Measurements from ENCODE around the gene EXOSC10. TPM values are rescaled to one million over a fixed set of nuclear protein-coding genes. Genes with fewer than 3 reads are reported as not detected.

Gene EXOSC10
- total and polyA plus RNA-seq, 9 of the 15 experiments (the other 6 are each of a cell fraction or from before 2014, with no cell fraction given) = 23.4 to 150 (median 105) TPM

DNA sequence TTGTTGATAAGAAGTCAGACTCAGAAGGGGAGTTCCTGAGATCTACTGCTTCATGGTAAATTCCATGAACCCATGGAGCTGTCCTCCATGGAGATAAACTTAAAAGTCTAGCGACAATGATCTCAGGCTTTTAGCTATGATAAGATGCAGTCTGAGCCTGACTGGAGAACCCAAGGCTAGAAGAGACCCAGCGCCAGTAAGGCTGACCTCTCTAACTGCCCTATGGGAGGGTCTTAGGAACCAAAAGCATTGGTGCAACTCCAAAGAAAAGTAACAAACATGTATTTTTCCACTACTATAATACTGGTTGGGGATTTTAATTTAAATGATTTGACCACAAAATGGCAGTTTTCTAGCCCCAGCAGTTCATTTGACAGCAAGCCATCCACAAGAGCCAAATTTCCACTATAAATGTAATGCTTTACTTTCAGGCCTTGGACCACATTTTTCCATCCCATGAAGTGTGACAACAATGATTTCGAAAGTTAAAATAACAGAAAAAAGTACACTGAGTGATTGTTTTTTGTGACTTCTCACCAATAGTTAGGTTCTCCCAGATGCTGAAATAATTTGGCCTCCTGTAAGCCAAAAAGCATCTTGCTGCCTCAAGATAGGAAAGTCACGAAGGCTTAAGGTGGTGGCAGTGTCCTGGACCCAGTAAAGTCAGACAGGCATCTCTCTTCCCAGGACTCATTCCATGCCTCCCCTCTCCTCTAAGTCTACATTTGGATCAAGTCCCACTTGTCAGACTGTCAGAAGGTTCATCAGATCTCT is 43.1 kb upstream of the EXOSC10 start:
- DNase-seq (ENCODE audit: extremely low read depth in 1 of 4, low spot score in 3 of 4) (no peak), FAIRE-seq (no peak), ATAC-seq (no peak)
- ChIA-PET CTCF (ENCODE audit: low intra/inter-chr PET ratio) (no interaction called here), POLR2A (interaction anchor here (0.7 to 1.6 kb wide), 3 partner anchors 10 to 111 kb away, joined by 3 to 5 read pairs (median 4); no protein-coding TSS in a partner anchor)
- Histone ChIP-seq H3K27ac (ENCODE audit: extremely low read depth, low read depth, low read length) (no peak overlapping the region), H3K9me1 (ENCODE audit: control insufficient read depth, insufficient read depth, low read length) (peaks cover 3% of the 10 kb centered on the region), H4K20me1 (replicated peaks; ENCODE audit: control insufficient read depth, insufficient read depth, low read length) (no peaks in the 10 kb centered on the region), H3K4me2 (ENCODE audit: insufficient read depth, low read length) (no peak overlapping the region), H2AFZ (ENCODE audit: low read depth, low read length) (no peak overlapping the region), H3K4me1 (replicated peaks in 1 of 2; ENCODE audit: control insufficient read depth in 2 of 2, insufficient read depth in 2 of 2, low read length in 2 of 2) (no peaks in the 10 kb centered on the region), H3K4me3 (no peak overlapping the region), H3K9me3 (replicated peaks; ENCODE audit: control insufficient read depth, insufficient read depth, low read depth, low read length) (no peaks in the 10 kb centered on the region), H3K27me3 (ENCODE audit: control insufficient read depth in 2 of 2, insufficient read depth in 2 of 2, low read length in 2 of 2) (no peaks in the 10 kb centered on the region), H3K36me3 (ENCODE audit: control insufficient read depth, insufficient read depth, low read length) (peaks cover 83% of the 10 kb centered on the region), H3K9ac (ENCODE audit: insufficient read depth in 1 of 2, low read depth in 2 of 2, low read length in 2 of 2) (no peak overlapping the region), H3K79me2 (ENCODE audit: control insufficient read depth, insufficient read depth, low read length) (no peaks in the 10 kb centered on the region)
- intact Hi-C loops (cut with micrococcal nuclease) = no loop called here
- in situ Hi-C loops (cut with MboI) = no loop called here
- WGBS (ENCODE audit: insufficient coverage, low coverage, missing lambda C conversion rate) = 76% methylated on average over 4 of the region's 4 CpGs
- TF ChIP-seq RHOXF2B (CRISPR knock-in tag; conservative IDR thresholded peaks at IDR 0.05) = no peak
- TF ChIP-seq ZKSCAN1 (IDR thresholded peaks at IDR 0.05; ENCODE audit: low read depth, low read length) = no peak
- TF ChIP-seq CBX1 (IDR thresholded peaks at IDR 0.05; ENCODE audit: low read depth) = no peak
- no peak for TF ChIP-seq ZNF589 (CRISPR knock-in tag; IDR thresholded peaks at IDR 0.05; ENCODE audit: low read depth)
- TF ChIP-seq, protein P1, sequence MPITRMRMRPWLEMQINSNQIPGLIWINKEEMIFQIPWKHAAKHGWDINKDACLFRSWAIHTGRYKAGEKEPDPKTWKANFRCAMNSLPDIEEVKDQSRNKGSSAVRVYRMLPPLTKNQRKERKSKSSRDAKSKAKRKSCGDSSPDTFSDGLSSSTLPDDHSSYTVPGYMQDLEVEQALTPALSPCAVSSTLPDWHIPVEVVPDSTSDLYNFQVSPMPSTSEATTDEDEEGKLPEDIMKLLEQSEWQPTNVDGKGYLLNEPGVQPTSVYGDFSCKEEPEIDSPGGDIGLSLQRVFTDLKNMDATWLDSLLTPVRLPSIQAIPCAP (CRISPR knock-in tag; IDR thresholded peaks at IDR 0.05; ENCODE audit: borderline replicate concordance) = no peak
- TF ChIP-seq SMARCB1 (IDR thresholded peaks at IDR 0.05; ENCODE audit: insufficient read length, low read depth) = no peak
- TF ChIP-seq PTBP1 (IDR thresholded peaks at IDR 0.05; ENCODE audit: low read depth, low read length) = no peak
- no peak for TF ChIP-seq MTA2 (IDR thresholded peaks at IDR 0.05; ENCODE audit: low read depth)
- TF ChIP-seq TAF7 (tag; IDR thresholded peaks at IDR 0.05) = no peak
- no peak for TF ChIP-seq ZNF212 (CRISPR knock-in tag; IDR thresholded peaks at IDR 0.05)
- no peak for TF ChIP-seq ZKSCAN8 (CRISPR knock-in tag; IDR thresholded peaks at IDR 0.05)
- no peak for TF ChIP-seq NCOA4 (IDR thresholded peaks at IDR 0.05; ENCODE audit: partially characterized antibody)
- BruUV-seq (replicated peaks) = no TSS peak

Data from K562 (cell line).